Adipose tissue (tissue), 3 donors: Measurements from ENCODE around the gene MTX3. TPM values are rescaled to one million over a fixed set of nuclear protein-coding genes. Genes with fewer than 3 reads are reported as not detected.

ENCODE experiments used
- H3K27ac ChIP-seq: one replicate; pipeline ENCODE4 v1.5.1; 2013; ENCODE audit warnings: low read depth, low read length
- WGBS, 3 donors: extraction: QIAGEN DNeasy Blood & Tissue Kit; methylation state at CpG; one replicate each; pipeline ENCODE4 v1.1.7; 2013; 5-methylcytosine and 5-hydroxymethylcytosine counted together
- polyA plus RNA-seq, 3 donors: library from polyadenylated mRNA; stranded (reverse); fragments of 200-250 nt; gene quantifications; one replicate each; pipeline ENCODE4 v1.2.3, GENCODE V29; 2013
- donor health status: healthy with polysubstance abuse.
- donor health status: Bipolar disorder and iron deficiency.
- donor health status: healthy.

The MTX3 gene
- polyA plus RNA-seq, 3 donors, result 2.9 to 4.8 (median 4.8) TPM

GRCh38 chr5:79955356-79955895 lies 35.6 kb downstream of the MTX3 start:
- H3K27ac ChIP-seq, result no peak overlapping the region
- 79 to 82% (median 80%) methylated on average over 5 of the region's 5 CpGs for WGBS, 3 donors

- WGBS, 3 donors, result 80 to 82% (median 82%) methylated on average over 3 of the region's 3 CpGs
- no peak overlapping the region for H3K27ac ChIP-seq
Observed at GRCh38 chr5:79954620-79955019, 36.4 kb downstream of the MTX3 start.

DNA sequence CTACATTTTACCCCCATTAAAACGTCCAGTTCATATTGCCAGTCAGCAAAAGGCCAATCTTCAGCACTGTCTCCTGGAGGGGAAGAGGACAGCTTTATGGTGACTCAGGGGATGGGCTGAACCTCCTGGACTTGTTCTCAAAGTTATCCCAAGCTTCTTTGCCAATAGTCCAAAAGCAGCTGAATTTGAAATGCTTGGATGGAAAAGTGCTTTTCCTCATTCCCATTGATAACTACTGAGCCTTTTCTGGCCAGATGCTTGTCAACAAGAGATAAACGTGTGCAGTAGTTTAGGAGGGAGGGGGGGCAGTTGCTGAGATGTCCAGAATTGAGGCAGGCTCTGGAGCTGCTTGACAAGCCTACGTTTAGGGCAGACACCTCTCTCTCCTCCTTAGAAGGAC lies 43.5 kb downstream of the MTX3 start:
- WGBS, 3 donors, result 55 to 71% (median 57%) methylated on average over 3 of the region's 3 CpGs
- no peak overlapping the region for H3K27ac ChIP-seq

GRCh38 chr5:79938468-79938867 lies 52.6 kb downstream of the MTX3 start:
- no peak overlapping the region for H3K27ac ChIP-seq
- 84 to 91% (median 89%) methylated on average over 3 of the region's 3 CpGs for WGBS, 3 donors

DNA sequence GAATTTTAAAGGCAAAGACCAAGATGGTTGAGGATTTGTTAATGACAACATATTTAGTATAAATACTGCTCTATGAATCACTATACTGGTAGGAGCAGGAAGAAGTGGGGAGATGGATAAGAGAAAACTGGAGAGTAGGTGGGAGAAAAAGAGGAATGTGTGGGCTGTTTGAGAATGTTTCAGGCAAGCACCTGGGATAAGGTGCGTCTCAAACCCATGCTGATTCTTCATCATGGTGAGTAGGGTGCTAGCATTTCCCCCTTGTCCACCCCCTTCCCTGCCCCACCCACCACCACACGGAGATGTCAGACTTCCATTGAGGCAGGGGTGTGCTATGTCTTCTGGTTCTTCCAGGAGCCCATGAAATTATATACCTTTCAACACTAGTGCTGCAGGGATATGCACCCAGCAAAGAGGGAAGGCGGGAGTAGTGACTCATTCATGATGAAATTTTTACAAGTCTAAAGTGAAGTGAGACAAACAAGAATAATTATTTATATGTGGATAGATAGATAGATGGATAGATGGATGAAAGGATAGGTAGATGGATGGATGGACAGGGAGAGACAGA lies 54.3 kb downstream of the MTX3 start:
- no peak overlapping the region for H3K27ac ChIP-seq
- 71 to 84% (median 82%) methylated on average over 3 of the region's 3 CpGs for WGBS, 3 donors

- no peak overlapping the region for H3K27ac ChIP-seq
- 44 to 56% (median 51%) methylated on average over 4 of the region's 4 CpGs for WGBS, 3 donors
Observed at GRCh38 chr5:79936002-79936645, 54.9 kb downstream of the MTX3 start.

GRCh38 chr5:79934681-79935080 lies 56.4 kb downstream of the MTX3 start:
- WGBS, 3 donors, result 90 to 98% (median 95%) methylated on average over 3 of the region's 3 CpGs
- no peak overlapping the region for H3K27ac ChIP-seq

DNA sequence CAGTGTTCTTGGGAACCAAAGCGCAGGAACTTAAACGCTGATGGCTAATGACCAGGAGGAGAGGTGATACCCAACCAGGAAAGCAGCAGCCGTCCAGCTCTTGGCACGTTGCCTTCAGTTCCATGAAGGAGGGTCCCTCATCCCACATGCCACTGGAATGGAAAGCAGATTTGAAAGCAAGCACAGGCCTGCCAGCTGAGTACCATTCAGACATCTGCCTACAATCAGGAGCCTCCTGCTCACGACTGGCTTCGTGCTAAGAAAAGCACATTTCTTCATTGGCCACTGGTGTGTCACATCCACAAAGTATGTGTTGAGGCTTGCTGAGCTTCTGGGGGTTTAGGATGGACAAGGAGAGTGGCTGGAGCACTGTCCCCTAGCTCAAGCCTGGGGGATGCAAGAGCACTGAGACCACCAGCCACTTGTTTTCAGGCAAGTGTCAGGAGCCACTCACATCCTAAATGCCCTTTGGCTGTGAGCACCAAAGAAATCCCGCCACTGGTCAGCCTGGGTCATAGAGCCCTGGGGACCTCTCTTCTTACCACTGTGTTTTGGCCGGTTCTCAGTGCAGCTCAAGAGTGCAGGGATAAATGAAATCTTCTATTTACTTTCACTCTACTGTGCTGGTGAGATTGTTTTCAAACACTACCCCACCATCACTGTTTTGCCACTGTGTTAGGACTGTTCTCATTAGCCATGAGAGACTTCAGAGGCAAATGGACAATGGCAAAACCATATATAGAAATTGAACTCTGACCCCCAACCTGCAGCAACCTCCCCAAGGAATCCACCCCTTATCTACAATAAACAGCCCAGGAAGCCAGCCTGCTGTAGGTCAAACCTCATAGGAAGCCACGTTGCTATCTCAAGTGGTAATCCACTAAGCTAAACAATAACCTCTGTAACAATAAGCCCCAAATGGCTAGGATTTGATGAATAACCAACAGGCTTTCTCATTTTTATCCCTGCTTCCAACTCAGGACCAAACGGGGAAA lies 58.3 kb downstream of the MTX3 start:
- WGBS, 3 donors, result 80 to 82% (median 82%) methylated on average over 10 of the region's 10 CpGs
- H3K27ac ChIP-seq, result no peak overlapping the region

DNA sequence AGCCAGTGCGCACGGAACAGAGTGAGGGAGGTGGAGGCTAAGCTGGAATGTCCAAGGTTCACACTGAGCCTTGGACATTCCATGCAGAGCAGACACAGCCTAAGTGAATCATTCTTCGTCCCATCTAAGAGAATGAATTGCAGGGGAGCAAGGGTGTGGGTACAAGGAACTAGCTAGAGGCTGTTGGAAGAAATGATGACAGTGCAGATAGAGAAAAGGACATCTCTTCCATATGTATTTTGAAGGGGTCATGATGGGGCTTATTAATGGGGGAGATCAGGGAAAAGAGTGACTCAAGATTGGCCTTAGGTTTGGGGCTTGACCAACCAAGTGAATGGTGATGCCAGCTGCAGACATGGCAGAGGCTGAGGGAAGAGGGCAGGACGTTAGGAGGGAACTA lies 59.2 kb downstream of the MTX3 start:
- 80 to 90% (median 81%) methylated on average over 4 of the region's 4 CpGs for WGBS, 3 donors
- H3K27ac ChIP-seq, result no peak overlapping the region

GRCh38 chr5:79931409-79931808 lies 59.7 kb downstream of the MTX3 start:
- no peak overlapping the region for H3K27ac ChIP-seq
- 93 to 97% (median 95%) methylated on average over 2 of the region's 2 CpGs for WGBS, 3 donors

DNA sequence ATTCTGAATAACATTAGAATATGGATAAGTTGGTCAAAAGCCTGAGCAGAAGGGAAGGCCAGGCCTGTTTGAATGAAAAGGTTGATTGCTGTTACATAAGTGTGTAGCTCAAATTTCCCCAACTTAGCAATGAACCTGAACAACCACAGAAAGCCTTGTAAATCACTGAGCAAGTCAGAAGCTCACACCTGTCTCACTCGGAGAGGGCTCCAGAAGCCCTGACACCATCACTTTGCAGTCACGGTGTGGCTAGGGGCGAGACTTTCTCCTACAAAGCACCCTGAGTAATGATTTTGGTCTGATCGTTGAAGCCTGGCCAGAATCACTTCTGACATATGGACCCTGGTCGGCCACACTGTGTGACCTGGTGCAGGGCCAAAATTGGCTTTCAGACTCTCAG lies 62.0 kb downstream of the MTX3 start:
- 79 to 88% (median 81%) methylated on average over 5 of the region's 5 CpGs for WGBS, 3 donors

More for the DNA sequence above, 62.0 kb downstream of the MTX3 start:
- no peak overlapping the region for H3K27ac ChIP-seq

Other genes with a start within 250 kb of the MTX3 start
- gene THBS4, start 44.1 kb upstream of the MTX3 start, polyA plus RNA-seq, result 10 to 100 TPM in 2 of 3 donors, 1 to 10 TPM in 1; 5.3 to 35.2 (median 25.1) TPM